ENCODE results near the gene CHAD. TPM values are rescaled to one million over a fixed set of nuclear protein-coding genes. Genes with fewer than 3 reads are reported as not detected.

The CHAD gene
- total and polyA plus RNA-seq, 3 donors from 2014 or later, result 0.79 to 2.9 (median 0.81) TPM

DNA sequence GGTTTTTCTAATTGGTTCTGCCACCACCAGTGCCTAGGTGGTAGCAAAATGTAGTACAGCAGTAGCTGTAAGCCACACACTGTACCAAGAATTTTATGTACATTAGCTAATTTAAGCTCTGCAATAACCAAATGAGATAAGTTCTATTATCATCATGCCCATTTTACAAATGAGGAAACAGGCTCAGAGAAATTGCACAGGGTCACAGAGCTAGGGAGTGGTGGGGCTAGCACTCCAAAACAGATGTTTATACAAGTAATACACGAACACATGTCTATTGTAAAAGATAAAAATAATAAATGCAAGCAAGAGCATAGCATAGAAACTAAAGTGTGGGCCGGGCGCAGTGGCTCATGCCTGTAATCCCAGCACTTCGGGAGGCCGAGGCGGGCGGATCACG is 23.5 kb upstream of the CHAD start:
- intact Hi-C loops (cut with DNase I; ENCODE audit: low total_unique reads), result no loop called here
- Histone ChIP-seq H3K27me3 (no peaks in the 10 kb centered on the region), H3K4me3 (no peak overlapping the region), H3K27ac (no peak overlapping the region), H3K36me3 (ENCODE audit: low read depth, missing control alignments) (no peaks in the 10 kb centered on the region), H3K9me3 (no peaks in the 10 kb centered on the region), H3K4me1 (no peaks in the 10 kb centered on the region)
- WGBS, 2 donors, result 88 to 89% methylated on average over 8 of the region's 8 CpGs
- no peak for DNase-seq
- TF ChIP-seq, protein P1, sequence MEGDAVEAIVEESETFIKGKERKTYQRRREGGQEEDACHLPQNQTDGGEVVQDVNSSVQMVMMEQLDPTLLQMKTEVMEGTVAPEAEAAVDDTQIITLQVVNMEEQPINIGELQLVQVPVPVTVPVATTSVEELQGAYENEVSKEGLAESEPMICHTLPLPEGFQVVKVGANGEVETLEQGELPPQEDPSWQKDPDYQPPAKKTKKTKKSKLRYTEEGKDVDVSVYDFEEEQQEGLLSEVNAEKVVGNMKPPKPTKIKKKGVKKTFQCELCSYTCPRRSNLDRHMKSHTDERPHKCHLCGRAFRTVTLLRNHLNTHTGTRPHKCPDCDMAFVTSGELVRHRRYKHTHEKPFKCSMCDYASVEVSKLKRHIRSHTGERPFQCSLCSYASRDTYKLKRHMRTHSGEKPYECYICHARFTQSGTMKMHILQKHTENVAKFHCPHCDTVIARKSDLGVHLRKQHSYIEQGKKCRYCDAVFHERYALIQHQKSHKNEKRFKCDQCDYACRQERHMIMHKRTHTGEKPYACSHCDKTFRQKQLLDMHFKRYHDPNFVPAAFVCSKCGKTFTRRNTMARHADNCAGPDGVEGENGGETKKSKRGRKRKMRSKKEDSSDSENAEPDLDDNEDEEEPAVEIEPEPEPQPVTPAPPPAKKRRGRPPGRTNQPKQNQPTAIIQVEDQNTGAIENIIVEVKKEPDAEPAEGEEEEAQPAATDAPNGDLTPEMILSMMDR (IDR thresholded peaks at IDR 0.05), result no peak
- no peak for TF ChIP-seq POLR2A (IDR thresholded peaks at IDR 0.05)

DNA sequence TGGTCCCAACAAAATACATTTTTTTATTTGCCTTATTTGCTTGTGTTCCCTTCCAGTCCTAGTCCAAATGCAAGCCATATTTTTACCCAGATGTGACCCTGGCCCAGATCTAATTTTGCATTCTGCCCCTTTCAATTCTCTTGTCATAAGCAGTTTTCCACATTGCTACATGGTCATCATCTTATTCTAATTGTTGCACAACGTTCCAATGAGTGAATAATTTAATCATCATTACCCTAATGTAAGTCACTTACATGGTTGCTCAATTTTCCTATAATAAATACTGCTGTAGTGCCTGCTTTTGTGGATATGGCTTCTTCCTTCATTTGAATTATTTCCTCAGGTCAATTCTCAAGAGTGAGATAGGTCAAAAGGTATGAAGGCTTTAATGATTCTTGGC is 22.8 kb upstream of the CHAD start:
- TF ChIP-seq, protein P1 (IDR thresholded peaks at IDR 0.05), result no peak
- TF ChIP-seq POLR2A (IDR thresholded peaks at IDR 0.05), result no peak
- Histone ChIP-seq H3K27me3 (no peaks in the 10 kb centered on the region), H3K4me3 (no peak overlapping the region), H3K27ac (no peak overlapping the region), H3K4me1 (no peaks in the 10 kb centered on the region), H3K36me3 (ENCODE audit: low read depth, missing control alignments) (no peaks in the 10 kb centered on the region), H3K9me3 (no peaks in the 10 kb centered on the region)
- no peak for DNase-seq
- intact Hi-C loops (cut with DNase I; ENCODE audit: low total_unique reads), result no loop called here
- WGBS, 2 donors, result 52 to 70% methylated on average over 1 of the region's 1 CpG

DNA sequence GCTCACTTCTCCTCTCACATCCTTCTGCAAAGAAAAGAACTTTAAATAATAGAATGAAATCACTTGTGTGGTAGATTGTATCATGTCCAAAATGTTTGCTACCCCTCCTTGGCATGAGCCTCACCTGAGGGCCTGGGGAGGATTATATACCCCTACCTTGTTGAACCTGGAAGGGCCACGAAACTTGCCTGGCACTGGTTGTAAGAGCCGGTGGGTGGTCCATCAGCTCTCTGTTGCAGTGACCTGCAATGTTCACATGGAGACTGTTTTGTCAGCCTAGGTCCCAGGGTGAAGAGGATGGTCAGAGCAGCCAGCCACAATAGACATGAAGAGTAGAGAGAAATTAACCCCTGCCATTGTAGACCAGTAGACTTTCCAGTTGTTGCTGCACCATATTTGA is 20.2 kb upstream of the CHAD start:
- intact Hi-C loops (cut with DNase I; ENCODE audit: low total_unique reads), result loop anchor here (10.0 kb wide), 1 partner anchor 136 kb away; no protein-coding TSS in a partner anchor
- H3K9me3 ChIP-seq, result no peaks in the 10 kb centered on the region
- H3K4me1 ChIP-seq, result no peaks in the 10 kb centered on the region
- TF ChIP-seq POLR2A (IDR thresholded peaks at IDR 0.05), result no peak
- TF ChIP-seq, protein P1 (IDR thresholded peaks at IDR 0.05), result no peak
- no peak overlapping the region for H3K27ac ChIP-seq
- no peaks in the 10 kb centered on the region for H3K27me3 ChIP-seq
- DNase-seq, result no peak
- H3K4me3 ChIP-seq, result no peak overlapping the region
- WGBS, 2 donors, result 77 to 94% methylated on average over 2 of the region's 2 CpGs
- no peaks in the 10 kb centered on the region for H3K36me3 ChIP-seq (ENCODE audit: low read depth, missing control alignments)

DNA sequence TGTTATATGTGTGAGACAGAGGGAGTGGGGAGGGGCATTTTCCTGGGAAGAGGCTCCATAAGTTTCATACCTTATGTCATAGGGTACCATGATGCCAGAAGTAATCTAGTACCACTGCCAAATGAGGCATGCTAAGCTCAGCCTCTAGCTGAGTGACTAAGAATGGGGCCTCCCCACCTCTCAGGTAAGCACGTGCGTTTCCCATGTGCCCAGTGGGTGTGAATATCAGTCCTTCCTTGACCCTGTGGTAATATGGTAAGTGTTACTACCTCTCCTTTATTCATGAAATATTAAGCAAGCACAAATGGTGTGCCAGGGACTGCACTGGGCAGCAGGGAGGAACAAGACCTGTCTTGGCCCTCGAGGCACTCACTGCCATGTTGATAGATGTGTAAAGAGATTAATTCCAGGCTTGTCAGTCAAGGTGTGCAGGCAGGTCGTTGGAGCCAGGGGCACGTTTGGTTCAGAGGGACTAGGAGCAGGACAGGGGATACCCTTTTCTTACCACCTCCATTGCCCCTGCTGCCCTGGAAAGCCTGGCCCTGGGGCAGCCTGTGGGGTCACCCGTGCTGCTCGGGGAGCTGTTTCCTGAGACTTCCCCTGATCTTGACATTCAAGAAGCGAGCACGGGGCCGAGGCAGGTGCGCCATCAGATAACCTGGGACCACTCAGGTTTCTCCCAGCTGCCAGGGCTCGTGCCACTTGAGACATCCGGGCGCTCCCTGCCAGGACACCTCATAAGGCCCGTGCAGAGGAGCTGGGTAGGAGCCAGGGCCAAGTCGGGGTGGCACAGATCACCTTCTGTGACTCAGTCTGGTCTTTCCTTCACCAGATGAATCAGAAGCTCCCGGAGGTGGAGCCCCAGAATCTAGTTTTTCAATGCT is 18.8 kb upstream of the CHAD start:
- H3K9me3 ChIP-seq, result no peaks in the 10 kb centered on the region
- DNase-seq, result no peak
- no peak overlapping the region for H3K27ac ChIP-seq
- H3K36me3 ChIP-seq (ENCODE audit: low read depth, missing control alignments), result no peaks in the 10 kb centered on the region
- intact Hi-C loops (cut with DNase I; ENCODE audit: low total_unique reads), result loop anchor here (10.0 kb wide), 1 partner anchor 137 kb away; no protein-coding TSS in a partner anchor
- TF ChIP-seq POLR2A (IDR thresholded peaks at IDR 0.05), result no peak
- TF ChIP-seq, protein P1 (IDR thresholded peaks at IDR 0.05), result no peak
- peaks cover 4% of the 10 kb centered on the region for H3K4me1 ChIP-seq
- no peak overlapping the region for H3K4me3 ChIP-seq
- no peaks in the 10 kb centered on the region for H3K27me3 ChIP-seq
- 87 to 95% methylated on average over 9 to 14 of the region's 17 CpGs for WGBS, 2 donors

Data from testis (tissue), 3 donors.